Lower lobe of right lung (tissue), 2 donors: ENCODE results near the gene FBXW12. TPM values are rescaled to one million over a fixed set of nuclear protein-coding genes. Genes with fewer than 3 reads are reported as not detected.
A peak's percentile ranks its signal among the peaks of the same experiment; 100 is the strongest.

Experiments used
- ATAC-seq, 2 donors: fragments of 200-7000 bp; cut with Tn5 transposase; one replicate each; pipeline ENCODE4 v1.9.1; 2020 to 2022; ENCODE audit warnings: mild to moderate bottlenecking in 2 of 2, moderate library complexity in 2 of 2
- DNase-seq: peaks from one replicate; pipeline ENCODE4 v3.0.0-alpha.2; 2020
- H3K27ac ChIP-seq: fragments of 200-600 bp; one replicate; pipeline ENCODE4 v1.8.0; 2022
- H3K27me3 ChIP-seq: fragments of 200-600 bp; one replicate; pipeline ENCODE4 v1.8.0; 2022; ENCODE audit warnings: low read depth
- H3K36me3 ChIP-seq: fragments of 200-600 bp; one replicate; pipeline ENCODE4 v1.8.0; 2022; ENCODE audit warnings: mild to moderate bottlenecking
- H3K4me1 ChIP-seq: fragments of 200-600 bp; one replicate; pipeline ENCODE4 v1.8.0; 2022
- H3K4me3 ChIP-seq: fragments of 200-600 bp; one replicate; pipeline ENCODE4 v1.8.0; 2022; ENCODE audit warnings: mild to moderate bottlenecking
- H3K9me3 ChIP-seq: fragments of 200-600 bp; one replicate; pipeline ENCODE4 v1.8.0; 2022
- CTCF ChIP-seq: fragments of 200-600 bp; IDR thresholded peaks from one replicate; pipeline ENCODE4 v1.8.0; 2022; ENCODE audit warnings: antibody characterized with exemption, mild to moderate bottlenecking
- intact Hi-C: fragments of 100-400 bp; cut with DNase I; formaldehyde crosslinking; loops from one replicate; pipeline ENCODE4 v1.11.0; 2022
- total RNA-seq: library from RNA; stranded (reverse); fragmentation: NEBNext Ultra II Directional; extraction: Animal tissue kit (Norgen Biotek cat#: 25700); gene quantifications from one replicate; pipeline ENCODE4 v1.2.1, GENCODE V29; 2021
- donor health status: DM: no; HTN: yes; CAD: no; lungs with severe emphysema.

Gene FBXW12
- total RNA-seq, 1 donor from 2014 or later, result not detected

GRCh38 chr3:48425281-48425812 is 53.3 kb downstream of the FBXW12 start:
- Histone ChIP-seq H3K36me3 (peaks cover 27% of the 10 kb centered on the region), H3K9me3 (no peaks in the 10 kb centered on the region), H3K4me1 (peaks cover 44% of the 10 kb centered on the region), H3K27ac (peak overlapping the region; percentile 36), H3K27me3 (peaks cover 4% of the 10 kb centered on the region), H3K4me3 (peak overlapping the region; percentile 6)
- no peak for TF ChIP-seq CTCF
- ATAC-seq, result no peak
- no peak for DNase-seq
- intact Hi-C loops, result no loop called here

DNA sequence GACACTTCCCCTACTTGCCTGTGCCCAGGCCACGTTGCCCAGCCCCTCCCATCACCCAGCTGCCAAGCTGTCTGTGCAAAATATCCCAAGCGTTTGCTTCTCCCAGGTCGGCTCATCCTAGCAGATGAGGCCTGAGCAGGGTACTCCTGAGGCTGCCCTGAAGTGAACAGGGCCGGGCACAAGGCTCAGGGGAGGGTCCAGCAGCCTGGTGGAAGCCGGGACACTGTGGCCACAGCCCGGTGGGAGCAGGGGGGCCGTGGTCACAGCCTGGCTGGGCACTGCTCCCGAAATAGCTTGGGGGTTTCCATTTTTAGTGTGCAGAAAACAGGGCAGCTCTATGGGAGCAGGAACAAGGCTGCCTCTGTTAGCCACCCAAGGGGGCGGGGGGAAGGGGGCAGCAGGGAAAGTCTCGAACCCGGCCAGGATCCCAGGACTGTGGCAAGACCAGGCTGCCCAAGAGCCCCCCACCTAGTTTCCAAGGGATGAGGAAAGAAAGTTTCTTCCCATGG is 54.4 kb downstream of the FBXW12 start:
- Histone ChIP-seq H3K4me1 (peaks cover 50% of the 10 kb centered on the region), H3K9me3 (no peaks in the 10 kb centered on the region), H3K27me3 (peaks cover 4% of the 10 kb centered on the region), H3K4me3 (peak overlapping the region; percentile 86), H3K27ac (peak overlapping the region; percentile 36), H3K36me3 (peaks cover 19% of the 10 kb centered on the region)
- no peak for DNase-seq
- ATAC-seq, result no peak
- TF ChIP-seq CTCF, result no peak
- intact Hi-C loops, result no loop called here

DNA sequence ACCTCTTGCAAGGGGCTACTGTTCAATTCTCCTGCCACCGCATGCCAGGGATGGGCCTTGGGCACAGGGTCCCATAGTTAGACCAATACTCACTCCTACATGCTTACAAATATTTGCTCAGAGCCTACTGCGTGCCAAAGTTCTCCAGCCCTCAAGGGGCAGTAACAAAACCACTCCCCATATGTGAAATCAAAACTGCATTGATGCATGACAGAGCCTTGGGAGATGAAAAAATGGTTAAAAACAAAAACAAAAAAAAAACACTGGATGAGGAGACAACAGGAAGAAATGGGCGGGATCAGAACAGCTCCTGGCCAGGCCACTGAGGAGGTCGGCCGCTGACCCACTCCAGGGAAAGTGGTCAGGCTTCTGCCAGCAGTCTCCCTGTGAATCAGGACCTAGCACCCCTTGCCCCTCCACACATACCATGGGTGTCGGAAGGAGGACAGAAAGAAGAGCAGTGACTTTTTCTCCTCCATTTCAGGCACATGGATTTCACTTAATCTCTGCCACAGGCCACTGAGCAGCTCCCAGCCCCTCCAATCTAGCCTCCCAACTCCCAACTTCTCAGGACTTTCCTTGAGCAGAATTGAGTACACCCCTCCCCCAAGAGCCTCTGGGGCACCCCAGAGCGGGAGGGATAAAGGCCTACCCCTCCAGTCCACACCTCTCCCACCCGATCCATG is 55.1 kb downstream of the FBXW12 start:
- H3K27me3 ChIP-seq, result peaks cover 4% of the 10 kb centered on the region
- H3K27ac ChIP-seq, result peak overlapping the region; percentile 89
- ATAC-seq (no peak), DNase-seq (no peak)
- H3K36me3 ChIP-seq, result peaks cover 14% of the 10 kb centered on the region
- TF ChIP-seq CTCF, result no peak
- no peaks in the 10 kb centered on the region for H3K9me3 ChIP-seq
- H3K4me1 ChIP-seq, result peaks cover 50% of the 10 kb centered on the region
- intact Hi-C loops, result no loop called here
- peak overlapping the region; percentile 86 for H3K4me3 ChIP-seq

DNA sequence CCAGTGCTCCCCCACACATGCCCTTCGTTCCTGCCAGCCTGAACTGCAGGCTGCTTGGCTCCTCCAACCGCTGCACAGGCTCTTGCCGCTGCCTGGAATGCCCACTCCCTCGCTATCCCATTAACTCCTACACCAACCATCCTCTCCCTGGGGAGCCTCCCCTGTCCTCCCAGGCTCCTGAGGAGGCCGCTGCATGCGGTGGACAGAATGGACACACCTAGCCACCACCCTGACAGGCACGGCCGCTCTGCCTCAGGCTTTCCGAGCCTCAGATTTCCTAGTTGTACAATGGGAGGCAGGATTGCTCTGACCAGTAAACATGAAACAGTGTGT is 55.6 kb downstream of the FBXW12 start:
- no peak for DNase-seq
- Histone ChIP-seq H3K9me3 (no peaks in the 10 kb centered on the region), H3K4me3 (peak overlapping the region; percentile 86), H3K27me3 (peaks cover 4% of the 10 kb centered on the region), H3K4me1 (peaks cover 50% of the 10 kb centered on the region), H3K36me3 (peaks cover 14% of the 10 kb centered on the region), H3K27ac (peak overlapping the region; percentile 89)
- intact Hi-C loops, result no loop called here
- no peak for TF ChIP-seq CTCF
- no peak for ATAC-seq

DNA sequence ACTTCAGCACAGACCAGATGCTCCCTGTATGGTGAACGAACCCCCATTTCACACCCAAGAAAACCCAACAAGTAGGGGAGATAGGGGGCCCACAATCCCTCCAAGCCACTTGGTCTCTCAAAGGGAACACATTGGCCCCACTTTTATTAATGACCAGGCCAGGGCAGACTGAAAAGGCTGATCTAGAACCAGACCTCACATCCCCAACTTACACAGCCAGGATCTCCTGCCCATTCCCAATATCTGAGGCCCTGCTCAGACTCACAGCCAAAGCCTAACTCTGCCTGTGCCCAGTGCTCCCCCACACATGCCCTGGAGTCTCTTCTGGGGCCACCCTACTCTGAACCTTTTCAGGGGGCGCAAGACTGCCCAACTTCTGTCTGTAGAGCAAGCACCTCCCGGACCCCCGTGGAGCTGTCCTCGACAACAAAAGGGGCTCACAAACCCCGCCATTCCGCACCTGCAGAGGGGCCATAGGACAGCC is 56.1 kb downstream of the FBXW12 start:
- no peak for TF ChIP-seq CTCF
- H3K9me3 ChIP-seq, result no peaks in the 10 kb centered on the region
- intact Hi-C loops, result no loop called here
- peak overlapping the region; percentile 86 for H3K4me3 ChIP-seq
- no peak for ATAC-seq
- H3K27me3 ChIP-seq, result peaks cover 4% of the 10 kb centered on the region
- DNase-seq, result no peak
- H3K27ac ChIP-seq, result peak overlapping the region; percentile 89
- H3K36me3 ChIP-seq, result peaks cover 16% of the 10 kb centered on the region
- H3K4me1 ChIP-seq, result peaks cover 50% of the 10 kb centered on the region
